GM12892 (cell line): ENCODE data around the gene NEGR1.

Experiments used
- POLR2A ChIP-seq: IDR thresholded peaks from 2 replicates; pipeline ENCODE4 v1.6.1; 2011; ENCODE audit warnings: low read depth, low read length, control low read depth
- POLR2AphosphoS5 ChIP-seq: IDR thresholded peaks from 2 replicates; pipeline ENCODE4 v1.6.1; 2011; ENCODE audit warnings: low read depth, low read length, control low read depth
- TAF1 ChIP-seq: IDR thresholded peaks from 2 replicates; pipeline ENCODE4 v1.6.1; 2011; ENCODE audit warnings: low read depth, mild to moderate bottlenecking, control low read depth, low read length, borderline replicate concordance

- TF ChIP-seq POLR2AphosphoS5 (no peak), POLR2A (no peak), TAF1 (no peak)
Observed at GRCh38 chr1:72218141-72218739, 64.1 kb downstream of the NEGR1 start.
